Measurements from ENCODE around the gene ANKRD2.
"Not testable (repeated sequence)": the region's sequence is repeated elsewhere in the genome, so short reads cannot be mapped to it uniquely, and the experiment has no call there.

Gene ANKRD2

DNA sequence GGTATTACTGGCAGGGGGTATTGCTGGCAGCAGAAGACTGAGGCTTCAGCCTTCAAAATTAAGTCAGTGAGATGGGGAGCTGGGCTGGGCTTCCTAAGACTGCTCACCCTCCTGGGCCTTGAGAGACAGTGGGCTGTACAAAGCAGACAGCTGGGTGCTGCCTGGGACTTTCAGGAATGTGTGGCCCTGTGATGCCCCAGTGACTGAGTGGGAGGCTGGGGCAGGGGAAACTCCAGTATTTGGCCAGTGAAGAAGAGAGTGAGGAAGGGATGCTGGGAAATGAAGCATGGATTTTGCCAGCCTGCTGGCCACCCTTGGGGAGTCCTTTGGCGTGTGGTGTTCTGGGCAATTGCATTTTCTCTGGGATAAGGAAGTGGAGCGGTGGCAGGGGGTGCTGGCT lies 442 bp downstream of the ANKRD2 start:
- no peak for DNase-seq

GRCh38 chr10:97573672-97574071 lies 1.1 kb downstream of the ANKRD2 start:
- DNase-seq, result no peak

GRCh38 chr10:97574374-97575126 lies 2.0 kb downstream of the ANKRD2 start:
- DNase-seq, result no peak

DNA sequence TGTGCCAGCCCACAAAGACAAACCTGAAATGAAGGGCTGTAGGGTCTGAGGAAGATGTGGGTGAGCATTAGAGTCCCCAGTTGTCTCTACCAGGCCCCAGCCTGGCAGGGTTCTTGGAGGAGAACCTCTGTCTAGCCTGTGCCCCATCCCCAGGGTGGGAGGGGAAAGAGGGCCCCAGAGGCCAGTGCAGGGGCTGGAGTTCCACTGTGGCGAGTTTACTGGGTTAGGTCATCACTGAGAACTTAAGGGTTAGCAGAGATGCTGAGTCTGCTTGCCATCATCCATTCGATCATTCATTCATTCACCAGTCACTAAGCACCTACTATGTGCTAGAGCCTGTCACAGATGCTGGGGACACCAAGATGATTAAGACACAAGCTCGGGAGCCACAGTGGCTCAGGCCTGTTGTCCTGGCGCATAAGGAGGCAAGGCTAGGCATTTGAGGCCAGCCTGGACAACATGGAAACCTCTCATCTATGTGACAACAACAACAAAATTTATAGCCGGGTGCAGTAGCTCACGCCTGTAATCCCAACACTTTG lies 2.6 kb downstream of the ANKRD2 start:
- DNase-seq, result no peak

DNA sequence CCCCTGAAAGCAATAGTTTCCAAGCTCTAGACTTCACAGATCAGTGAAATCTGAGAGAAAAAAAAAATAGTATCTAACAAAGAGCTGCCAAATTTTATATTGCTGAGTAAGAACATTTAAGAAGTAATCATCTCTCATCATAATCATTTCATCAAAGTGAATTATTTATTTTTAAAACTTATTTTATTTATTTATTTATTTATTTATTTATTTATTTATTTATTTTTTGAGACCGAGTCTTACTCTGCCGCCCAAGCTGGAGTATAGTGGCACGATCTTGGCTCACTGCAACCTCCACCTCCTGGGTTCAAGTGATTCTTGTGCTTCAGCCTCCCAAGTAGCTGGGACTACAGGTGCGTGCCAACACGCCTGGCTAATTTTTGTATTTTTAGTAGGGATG lies 3.9 kb downstream of the ANKRD2 start:
- DNase-seq, result not testable (repeated sequence)

DNA sequence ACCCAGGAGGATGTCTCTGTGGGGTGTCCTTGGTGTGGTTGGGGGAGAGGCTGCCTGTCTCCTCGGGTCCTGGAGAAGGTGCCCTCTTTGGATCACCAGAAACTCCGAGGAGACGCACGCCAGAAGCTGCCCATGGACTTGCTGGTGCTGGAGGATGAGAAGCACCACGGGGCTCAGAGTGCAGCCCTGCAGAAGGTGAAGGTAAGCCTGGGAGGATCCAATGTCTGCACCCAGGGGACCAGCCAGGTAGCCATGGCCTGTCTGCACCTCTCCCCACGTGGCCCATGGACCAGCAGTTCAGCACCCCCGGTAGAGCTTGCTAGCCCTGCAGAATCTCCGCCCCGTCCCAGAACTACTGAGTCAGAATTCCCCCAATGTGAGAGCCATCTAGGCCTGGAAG lies 5.1 kb downstream of the ANKRD2 start:
- no peak for DNase-seq

- no peak for DNase-seq
These were observed 5.7 kb downstream of the ANKRD2 start for GRCh38 chr10:97578171-97578844.

DNA sequence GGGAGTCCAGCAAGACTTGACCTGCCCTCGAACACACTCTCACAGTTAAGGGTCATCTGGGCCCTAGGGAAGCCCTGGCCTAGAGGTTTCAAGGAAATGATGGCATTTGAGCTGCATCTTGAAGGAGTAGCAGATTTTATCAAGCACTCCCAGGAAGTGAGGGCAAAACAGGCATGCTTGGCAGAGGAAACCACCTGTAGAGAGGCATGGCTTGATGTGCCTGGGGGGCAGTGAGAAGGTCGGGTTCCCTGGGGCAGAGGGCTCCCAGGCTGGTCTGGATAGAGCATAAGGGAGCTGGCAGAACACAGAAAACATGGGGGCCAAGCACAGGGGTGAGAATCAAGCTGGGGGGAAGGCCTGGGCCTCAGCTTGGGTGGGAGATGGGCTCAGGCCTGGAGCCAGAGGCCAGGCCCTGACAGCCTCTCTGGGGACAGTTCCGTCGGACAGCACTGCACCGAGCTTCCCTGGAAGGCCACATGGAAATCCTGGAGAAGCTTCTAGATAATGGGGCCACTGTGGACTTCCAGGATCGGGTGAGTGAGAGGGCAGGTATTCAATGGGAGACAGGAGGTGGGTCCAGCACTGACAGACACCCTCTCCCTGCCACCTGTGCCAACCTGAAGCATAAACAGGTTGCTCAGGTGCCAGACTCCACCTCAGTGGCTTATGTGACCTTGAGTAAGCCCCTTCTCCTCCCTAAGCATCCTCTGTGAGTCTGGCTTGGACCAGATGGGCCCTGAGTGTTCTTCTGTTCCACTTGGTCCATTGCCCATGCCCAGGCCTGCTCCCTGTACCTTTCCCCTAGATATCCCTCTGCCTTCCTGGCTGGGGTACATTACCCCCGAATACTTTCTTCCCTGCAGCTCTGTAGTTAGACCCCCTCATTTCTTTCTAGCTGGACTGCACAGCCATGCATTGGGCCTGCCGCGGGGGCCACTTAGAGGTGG lies 8.1 kb downstream of the ANKRD2 start:
- no peak for DNase-seq

GRCh38 chr10:97582169-97582568 lies 9.6 kb downstream of the ANKRD2 start:
- DNase-seq, result no peak

DNA sequence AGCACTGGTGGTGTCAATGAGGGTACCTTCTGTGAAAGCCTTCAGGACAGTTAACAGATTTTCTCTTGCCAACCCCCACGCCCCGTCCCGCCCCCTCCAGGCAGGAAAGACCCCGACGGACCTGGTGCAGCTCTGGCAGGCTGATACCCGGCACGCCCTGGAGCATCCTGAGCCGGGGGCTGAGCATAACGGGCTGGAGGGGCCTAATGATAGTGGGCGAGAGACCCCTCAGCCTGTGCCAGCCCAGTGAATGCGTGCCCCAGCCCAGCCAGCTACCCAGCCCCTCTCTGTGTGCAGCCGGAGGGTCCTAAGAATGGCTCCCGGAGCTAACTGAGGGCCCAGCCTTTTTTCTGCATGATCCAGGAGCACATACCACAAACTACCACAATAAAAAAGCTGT lies 10.9 kb downstream of the ANKRD2 start:
- DNase-seq, result no peak

DNA sequence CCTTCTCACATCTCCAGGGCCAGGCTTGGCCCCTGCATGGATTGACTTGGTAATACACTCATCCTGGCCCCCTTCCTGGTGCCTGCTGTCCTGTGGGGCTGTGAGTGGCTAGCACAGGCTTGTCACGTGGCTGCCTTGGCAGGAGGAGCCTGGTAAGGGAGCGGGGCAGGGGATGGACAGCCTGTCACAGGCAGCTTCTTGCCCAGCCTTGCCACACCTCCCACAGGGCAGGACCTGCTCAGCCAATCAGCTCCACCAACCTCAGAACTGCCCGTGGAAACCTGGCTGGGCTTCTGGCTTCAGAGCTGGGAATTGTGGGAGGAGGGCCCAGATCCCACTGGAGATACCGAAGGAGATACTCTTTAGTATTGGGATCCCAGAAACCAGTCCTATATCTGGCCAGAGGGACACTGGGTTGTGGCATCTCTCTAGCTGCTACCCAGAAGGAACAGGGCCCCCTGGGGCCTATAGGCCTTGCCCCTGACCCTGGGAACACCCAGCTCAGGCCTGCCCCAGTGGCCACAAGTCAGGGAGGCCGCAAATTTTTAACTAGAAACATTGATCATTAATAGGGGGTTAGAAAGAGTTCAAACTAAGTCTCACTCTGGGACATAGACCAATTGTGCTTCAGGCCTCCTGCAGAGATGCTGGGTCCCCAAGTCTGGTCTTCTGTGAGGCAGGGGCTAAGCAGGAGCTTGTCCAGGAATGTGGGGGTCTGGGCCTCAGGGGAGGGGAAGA lies 11.7 kb downstream of the ANKRD2 start, which contains the start of gene HOGA1:
Gene HOGA1 (plus strand): TSS at position 330 of the 738 bp plus-strand sequence. CDS start 315 bp downstream, at position 645.
- no peak for DNase-seq

DNA sequence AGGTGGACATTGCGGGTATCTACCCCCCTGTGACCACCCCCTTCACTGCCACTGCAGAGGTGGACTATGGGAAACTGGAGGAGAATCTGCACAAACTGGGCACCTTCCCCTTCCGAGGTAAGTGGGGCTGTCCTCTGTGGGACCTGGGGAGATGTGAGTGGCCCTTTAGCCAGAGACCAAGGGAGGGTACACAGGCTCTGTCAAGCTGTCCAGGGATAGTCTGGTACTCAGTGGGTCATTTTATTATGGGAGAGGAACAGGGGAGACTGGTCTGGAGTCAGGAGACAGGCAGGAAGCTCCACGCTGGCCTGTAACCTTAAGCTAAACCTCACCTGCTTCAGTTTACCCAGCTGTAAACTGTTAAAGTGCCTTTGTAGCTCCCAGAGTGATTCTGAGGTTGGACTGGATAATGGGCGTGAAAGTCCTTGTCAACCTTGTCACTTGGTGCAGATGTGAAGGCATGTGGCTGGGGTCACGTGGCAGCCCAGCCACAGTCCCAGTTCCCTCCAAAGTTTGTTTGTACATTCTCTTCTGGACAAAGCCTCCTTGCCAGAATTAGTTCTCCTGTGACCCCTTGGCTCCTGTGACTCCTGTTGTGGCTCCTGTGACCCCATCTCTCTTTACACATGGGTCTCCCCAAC lies 12.3 kb downstream of the ANKRD2 start:
- no peak for DNase-seq

DNA sequence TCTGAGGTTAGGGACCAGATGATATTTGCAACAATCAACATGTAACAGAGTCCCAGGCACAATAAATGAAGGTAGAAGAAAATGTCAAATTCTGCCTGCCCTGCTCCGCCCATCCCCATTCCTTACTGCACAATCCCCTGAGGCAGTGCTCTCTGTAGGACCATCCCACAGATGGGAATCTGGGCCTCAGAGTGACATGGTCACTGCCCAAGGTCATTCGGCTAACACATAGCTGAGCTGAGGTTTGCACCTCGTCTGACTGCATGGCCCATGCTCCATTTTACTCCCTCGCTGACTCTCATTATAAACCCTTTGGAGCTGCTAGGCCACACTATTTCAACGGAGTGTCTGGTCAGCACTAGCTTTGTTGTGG lies 12.8 kb downstream of the ANKRD2 start:
- no peak for DNase-seq

DNA sequence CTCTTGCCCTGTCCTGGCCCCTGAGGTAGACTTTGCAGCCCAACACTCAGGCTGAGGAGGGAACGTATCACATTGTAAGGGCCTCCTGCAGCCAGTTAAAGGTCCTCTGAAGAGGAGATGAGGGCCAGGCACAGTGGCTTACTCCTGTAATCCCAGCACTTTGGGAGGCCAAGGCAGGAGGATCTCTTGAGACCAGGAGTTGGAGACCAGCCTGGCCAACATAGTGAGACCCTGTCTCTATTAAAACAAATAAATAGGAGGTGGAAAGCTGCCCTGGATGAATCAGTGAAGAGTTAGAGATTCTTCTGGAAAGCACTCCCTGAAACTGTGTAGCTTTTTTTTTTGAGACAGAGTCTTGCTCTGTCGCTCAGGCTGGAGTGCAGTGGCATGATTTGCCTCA lies 14.6 kb downstream of the ANKRD2 start:
- no peak for DNase-seq

- DNase-seq, result no peak
These were observed 16.9 kb downstream of the ANKRD2 start, which contains the start of gene C10orf62 for GRCh38 chr10:97589479-97589878. C10orf62 (plus strand) TSS chr10:97589721; CDS start chr10:97589898, 177 bp downstream.

DNA sequence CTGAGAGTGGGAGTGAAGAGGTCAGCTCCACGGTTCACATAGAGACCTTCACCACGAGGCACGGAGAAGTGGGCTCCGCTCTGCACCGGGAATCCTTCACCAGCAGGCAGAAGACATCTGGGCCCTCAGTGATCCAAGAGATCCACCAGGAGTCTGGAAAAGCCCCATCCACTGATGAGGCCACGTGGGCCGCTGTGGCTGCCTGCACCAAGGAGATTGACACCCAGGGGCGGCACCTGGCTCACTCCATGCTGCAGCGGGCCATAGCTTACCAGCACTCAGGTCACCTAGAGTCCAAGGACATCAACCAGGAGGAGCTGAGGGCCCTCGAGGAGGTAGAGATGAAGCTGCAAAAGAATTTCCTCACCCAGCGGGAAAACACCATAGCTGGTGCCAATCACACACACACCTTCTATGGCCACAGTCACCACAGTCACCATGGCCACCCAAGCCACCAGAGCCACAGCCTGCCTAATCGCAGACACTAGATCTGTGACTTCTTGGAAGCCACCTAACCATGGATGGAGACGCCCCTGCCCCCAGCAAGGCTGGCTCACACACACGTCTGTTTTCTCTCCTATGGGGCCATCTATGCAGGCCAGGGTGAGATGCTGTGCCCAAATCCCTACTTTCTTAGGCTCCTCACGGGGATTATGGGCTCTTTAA lies 17.6 kb downstream of the ANKRD2 start:
- DNase-seq, result no peak

GRCh38 chr10:97590748-97591495 lies 18.3 kb downstream of the ANKRD2 start:
- no peak for DNase-seq

- DNase-seq, result no peak
These were observed 20.8 kb downstream of the ANKRD2 start for GRCh38 chr10:97593421-97593820.

- DNase-seq, result no peak
These were observed 23.8 kb downstream of the ANKRD2 start for GRCh38 chr10:97596101-97597082.
